ENCODE data around the gene ACIN1. TPM values are rescaled to one million over a fixed set of nuclear protein-coding genes. Genes with fewer than 3 reads are reported as not detected.

ACIN1 gene
- total RNA-seq, 1 experiment from 2014 or later, result 179 TPM

DNA sequence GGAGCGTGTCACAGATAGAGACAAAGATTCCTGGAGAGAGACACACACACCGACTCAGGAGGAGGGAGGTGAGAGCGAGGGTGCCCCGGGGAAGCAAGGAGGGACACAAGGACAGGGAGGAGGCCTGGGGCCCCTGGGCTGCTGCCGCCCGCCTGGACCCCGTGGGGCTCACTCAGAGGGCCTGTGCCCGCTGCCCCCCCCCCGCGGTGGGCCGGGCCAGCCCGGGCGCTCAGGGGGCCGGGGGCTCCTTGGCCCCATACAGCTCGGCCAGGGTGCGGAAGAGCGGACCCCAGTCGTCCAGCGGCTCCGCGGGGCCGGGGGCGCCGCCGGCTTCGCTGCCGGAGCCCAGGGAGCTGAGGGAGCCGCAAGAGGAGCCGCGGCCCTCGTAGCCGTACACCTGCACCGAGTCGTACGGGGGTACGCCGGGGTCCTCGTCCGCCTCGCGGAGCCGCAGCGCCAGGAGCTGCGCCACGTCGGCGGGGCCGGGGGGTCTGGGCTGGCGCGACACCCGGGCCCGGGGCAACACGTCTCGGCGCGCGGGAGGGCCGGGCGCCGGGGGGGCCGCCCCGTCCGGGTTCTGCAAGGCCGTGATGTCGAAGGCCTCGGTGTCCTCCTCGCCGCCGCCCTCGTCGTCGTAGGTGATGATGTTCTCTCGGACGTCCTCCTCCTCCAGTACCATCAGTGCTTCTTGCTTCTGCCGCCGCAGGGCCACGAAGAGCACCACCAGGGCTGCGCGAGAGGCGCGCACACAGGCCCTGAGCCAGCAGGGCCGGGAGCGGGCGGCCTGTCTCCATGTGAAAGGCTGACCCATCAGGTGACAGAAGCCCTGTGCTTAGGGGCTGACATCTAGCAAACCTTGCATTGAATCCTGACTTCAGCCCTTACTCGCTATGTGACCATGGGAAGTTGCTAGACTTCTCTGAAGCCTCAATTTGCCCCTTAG, 46.9 kb downstream of the ACIN1 start:
- H3K4me3 ChIP-seq (replicated peaks in 1 of 2; ENCODE audit: low read depth in 1 of 2, low read length in 2 of 2), result no peak overlapping the region
- intact Hi-C loops (cut with micrococcal nuclease), result no loop called here
- H3K9ac ChIP-seq (ENCODE audit: low read length), result no peak overlapping the region
- ChIA-PET CTCF (no interaction called here), RAD21 (ENCODE audit: low non-redundant PET in 1 of 2, low total read pairs in 2 of 2, uncharacterized antibody in 2 of 2, unreplicated experiment in 2 of 2) (no interaction called here), POLR2A (no interaction called here)
- H3K79me2 ChIP-seq (ENCODE audit: insufficient read depth, low read length), result no peaks in the 10 kb centered on the region
- no peak overlapping the region for H3K4me2 ChIP-seq (ENCODE audit: low read length)
- H3K9me3 ChIP-seq (ENCODE audit: control insufficient read depth in 1 of 2, insufficient read depth in 1 of 2, low read depth in 1 of 2, low read length in 2 of 2), result no peaks in the 10 kb centered on the region
- H3K36me3 ChIP-seq (ENCODE audit: control insufficient read depth in 1 of 2, insufficient read depth in 2 of 2, low read length in 2 of 2), result no peaks in the 10 kb centered on the region
- no peaks in the 10 kb centered on the region for H3K9me2 ChIP-seq (ENCODE audit: insufficient read depth)
- BruUV-seq (replicated peaks), result no TSS peak
- H2AFZ ChIP-seq (ENCODE audit: low read depth, low read length, poor library complexity, severe bottlenecking), result no peak overlapping the region
- no peak for ATAC-seq
- DNase-seq (ENCODE audit: low read depth, low spot score), result no peak
- no peaks in the 10 kb centered on the region for H3K27me3 ChIP-seq (ENCODE audit: insufficient read depth, low read length)
- H3K4me1 ChIP-seq (ENCODE audit: control insufficient read depth in 1 of 2, insufficient read depth in 2 of 2, low read length in 2 of 2), result peaks cover 0 to 5% of the 10 kb centered on the region in 2 experiments; a peak in 1 of 4 replicates
- TF ChIP-seq RAD21 (IDR thresholded peaks at IDR 0.05; ENCODE audit: low read depth), result no peak
- no peak for TF ChIP-seq CTCF (IDR thresholded peaks at IDR 0.05 in 2 of 3, conservative IDR thresholded peaks at IDR 0.05 in 1 of 3; ENCODE audit: borderline replicate concordance in 1 of 3, insufficient read depth in 1 of 3, low read depth in 2 of 3, low read length in 2 of 3)
- TF ChIP-seq JUND (IDR thresholded peaks at IDR 0.05), result no peak
- no peak for TF ChIP-seq POLR2A (IDR thresholded peaks at IDR 0.05; ENCODE audit: borderline replicate concordance, extremely low read depth, insufficient read depth, insufficient read length)
- no peak for TF ChIP-seq CBX3 (IDR thresholded peaks at IDR 0.05; ENCODE audit: low read depth)
- TF ChIP-seq FOSL1 (IDR thresholded peaks at IDR 0.05; ENCODE audit: low read depth), result no peak
- no peak for TF ChIP-seq SP1 (IDR thresholded peaks at IDR 0.05; ENCODE audit: low read depth)
- no peak for TF ChIP-seq TCF7L2 (IDR thresholded peaks at IDR 0.05; ENCODE audit: borderline replicate concordance, extremely low read depth, insufficient read depth, insufficient read length)
- TF ChIP-seq, protein P1, sequence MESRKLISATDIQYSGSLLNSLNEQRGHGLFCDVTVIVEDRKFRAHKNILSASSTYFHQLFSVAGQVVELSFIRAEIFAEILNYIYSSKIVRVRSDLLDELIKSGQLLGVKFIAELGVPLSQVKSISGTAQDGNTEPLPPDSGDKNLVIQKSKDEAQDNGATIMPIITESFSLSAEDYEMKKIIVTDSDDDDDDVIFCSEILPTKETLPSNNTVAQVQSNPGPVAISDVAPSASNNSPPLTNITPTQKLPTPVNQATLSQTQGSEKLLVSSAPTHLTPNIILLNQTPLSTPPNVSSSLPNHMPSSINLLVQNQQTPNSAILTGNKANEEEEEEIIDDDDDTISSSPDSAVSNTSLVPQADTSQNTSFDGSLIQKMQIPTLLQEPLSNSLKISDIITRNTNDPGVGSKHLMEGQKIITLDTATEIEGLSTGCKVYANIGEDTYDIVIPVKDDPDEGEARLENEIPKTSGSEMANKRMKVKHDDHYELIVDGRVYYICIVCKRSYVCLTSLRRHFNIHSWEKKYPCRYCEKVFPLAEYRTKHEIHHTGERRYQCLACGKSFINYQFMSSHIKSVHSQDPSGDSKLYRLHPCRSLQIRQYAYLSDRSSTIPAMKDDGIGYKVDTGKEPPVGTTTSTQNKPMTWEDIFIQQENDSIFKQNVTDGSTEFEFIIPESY (IDR thresholded peaks at IDR 0.05; ENCODE audit: extremely low read depth, insufficient replicate concordance, low read length), result no peak
- TF ChIP-seq YY1 (IDR thresholded peaks at IDR 0.05; ENCODE audit: extremely low read depth, insufficient replicate concordance, low read depth, low read length), result no peak
- no peak for TF ChIP-seq EZH2 (IDR thresholded peaks at IDR 0.05)
- no peak for TF ChIP-seq ZNF274 (IDR thresholded peaks at IDR 0.05; ENCODE audit: low read depth, low read length)
- no peak for TF ChIP-seq EGR1 (IDR thresholded peaks at IDR 0.05; ENCODE audit: low read depth)
- TF ChIP-seq, protein P2, sequence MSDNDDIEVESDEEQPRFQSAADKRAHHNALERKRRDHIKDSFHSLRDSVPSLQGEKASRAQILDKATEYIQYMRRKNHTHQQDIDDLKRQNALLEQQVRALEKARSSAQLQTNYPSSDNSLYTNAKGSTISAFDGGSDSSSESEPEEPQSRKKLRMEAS (IDR thresholded peaks at IDR 0.05), result no peak
- no peak for TF ChIP-seq ATF3 (IDR thresholded peaks at IDR 0.05)
- no peak for TF ChIP-seq SIN3A (IDR thresholded peaks at IDR 0.05; ENCODE audit: low read depth)
- H3K27ac ChIP-seq (ENCODE audit: low read depth, low read length), result no peak overlapping the region
- H4K20me1 ChIP-seq (ENCODE audit: insufficient read depth), result no peaks in the 10 kb centered on the region

Data from HCT116 (cell line).